Germinal center (tissue), 1 donor: ENCODE data around the gene HDAC7.

Source experiments
- DNase-seq: peaks from one replicate; pipeline ENCODE4 v3.0.0; 2012; ENCODE audit warnings: mixed read lengths, low spot score

HDAC7 gene

DNA sequence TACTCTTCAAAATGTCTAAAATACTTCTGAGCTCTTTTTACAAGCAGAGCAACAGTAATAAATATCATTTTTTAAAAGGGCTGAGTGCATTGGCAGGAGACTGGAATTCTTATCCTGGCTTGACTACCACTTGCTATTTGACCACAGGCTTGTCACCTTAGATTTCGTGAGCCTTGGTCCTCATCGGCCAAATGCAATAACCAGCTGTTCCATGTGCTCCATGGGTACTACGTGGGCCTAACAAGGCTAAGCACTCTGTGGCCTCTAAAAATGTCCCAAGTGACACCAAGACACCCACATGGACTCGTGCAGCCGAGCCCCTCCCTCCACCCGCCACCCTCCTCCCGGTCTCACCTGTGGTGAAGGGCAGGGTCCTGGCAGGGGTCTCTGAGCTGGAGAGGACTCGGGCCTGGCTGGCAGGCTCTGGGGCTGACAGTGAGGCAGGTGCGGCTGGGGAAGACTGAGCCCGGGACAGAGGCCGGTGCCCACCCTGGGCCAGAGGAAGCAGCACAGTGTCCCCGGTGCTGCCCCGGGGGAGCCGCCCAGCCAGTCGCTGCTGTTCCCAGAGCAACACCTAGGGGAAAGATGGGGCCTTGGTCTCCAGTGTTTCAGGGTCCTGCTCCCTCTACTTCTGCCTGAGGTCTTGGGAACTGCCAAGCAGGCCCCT, 26.6 kb downstream of the HDAC7 start:
- no peak for DNase-seq

DNA sequence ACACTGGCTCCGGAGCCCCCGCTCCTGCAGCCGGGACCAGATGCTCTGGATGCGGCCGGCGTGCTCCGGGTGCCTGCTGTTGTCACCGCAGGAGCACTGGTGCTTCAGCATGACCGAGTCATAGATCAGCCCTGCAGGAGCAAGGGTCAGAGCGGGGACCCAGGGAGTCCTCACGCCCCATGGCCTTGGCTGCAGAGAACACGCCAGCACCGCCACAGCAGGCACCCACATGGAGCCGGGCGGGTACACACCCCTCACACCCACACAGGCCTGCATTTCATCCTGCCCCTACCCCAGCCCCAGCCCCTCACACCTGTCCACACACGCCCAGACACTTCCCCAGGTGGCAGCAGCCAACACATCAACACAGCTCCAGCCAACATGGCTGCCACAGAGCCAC, 27.8 kb downstream of the HDAC7 start:
- no peak for DNase-seq

DNA sequence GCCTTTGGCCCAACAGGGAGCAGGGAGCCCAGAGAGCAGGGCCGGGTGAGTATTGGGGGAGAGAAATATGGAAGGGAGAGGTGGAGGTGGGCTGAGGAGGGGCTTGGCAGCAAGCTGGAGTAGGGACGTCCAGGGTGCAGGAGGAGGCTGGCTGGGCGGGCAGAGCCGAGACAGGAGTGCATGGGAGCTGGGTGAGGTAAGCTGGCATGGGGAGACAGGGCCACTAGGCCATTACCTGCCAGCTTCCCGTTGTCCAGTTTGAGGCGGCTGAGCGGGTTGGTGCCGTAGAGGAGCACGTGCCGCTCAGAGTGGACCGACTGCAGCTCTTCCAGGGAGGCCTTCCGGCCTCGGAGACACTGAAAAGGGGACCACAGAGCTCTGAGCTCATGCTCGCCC, 28.4 kb downstream of the HDAC7 start:
- DNase-seq, result no peak

DNA sequence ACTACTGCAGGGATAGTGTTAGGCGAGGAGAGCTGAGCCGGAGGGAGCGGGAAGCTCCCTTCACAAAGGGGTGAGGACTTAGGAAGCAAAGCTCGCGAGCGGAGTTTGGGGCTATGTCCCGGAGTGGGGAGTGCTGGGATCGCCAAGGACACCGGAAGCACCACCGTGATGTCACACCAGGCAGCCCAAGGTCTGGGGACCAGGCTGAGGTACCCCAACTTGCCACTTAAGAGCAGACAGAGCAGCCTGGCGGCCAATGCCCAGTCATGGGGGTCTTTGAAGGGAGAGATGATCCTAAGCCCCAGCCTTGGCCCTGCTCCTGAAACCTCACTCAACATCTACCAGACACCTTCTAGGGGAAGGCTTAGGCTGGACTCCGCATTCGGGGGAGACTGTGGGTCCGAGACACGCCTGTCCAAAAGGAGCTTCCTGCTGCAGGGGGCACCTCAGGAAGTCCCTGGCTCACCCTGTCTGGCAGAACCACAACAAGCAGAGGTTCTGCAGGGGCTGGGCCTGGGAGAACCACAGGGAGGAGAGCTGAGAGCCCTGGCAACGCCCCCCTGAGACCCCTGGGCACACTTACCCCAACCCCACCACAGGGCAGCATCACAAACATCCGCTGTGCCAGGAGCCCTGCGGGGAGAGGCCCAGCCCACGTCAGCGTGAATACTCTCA, 28.9 kb downstream of the HDAC7 start:
- no peak for DNase-seq

DNA sequence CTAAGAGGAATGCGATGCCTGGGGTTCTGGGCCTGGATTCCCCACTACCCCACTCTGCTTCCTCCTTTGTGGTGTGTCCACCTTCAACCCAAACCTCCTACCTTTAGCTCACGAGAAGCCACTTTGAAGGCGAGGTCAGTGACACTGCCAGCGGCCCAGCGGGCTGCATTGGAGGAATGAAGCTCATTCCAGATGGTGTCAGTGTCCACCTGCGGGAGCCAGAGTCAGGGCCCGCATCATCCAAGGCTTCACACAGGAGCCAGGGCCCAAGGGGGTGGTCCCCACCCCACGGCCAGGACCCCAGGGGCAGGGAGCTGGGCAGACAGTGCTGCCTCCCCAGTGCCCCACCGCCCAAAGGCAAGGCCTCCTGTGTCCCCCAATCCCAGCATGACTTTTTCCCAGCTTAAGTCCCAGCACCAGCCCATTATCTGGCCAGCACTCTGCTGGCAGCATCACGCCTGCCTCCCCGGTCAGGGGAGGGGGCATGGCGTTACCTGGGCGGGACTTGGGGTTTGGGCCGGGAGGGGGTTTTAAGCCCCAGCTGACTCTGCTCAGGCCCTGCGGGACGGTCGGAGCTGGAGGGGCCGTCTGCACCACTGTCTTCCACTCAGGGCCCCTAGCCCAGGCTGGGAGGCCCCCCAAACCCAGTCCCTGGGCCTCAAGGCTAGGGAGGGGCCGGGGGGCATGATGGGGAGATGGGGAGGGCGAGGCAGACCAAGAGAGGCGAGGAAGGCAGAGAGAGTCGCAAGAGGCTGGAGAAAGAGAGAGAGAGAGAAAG, 29.8 kb downstream of the HDAC7 start:
- DNase-seq, result no peak

DNA sequence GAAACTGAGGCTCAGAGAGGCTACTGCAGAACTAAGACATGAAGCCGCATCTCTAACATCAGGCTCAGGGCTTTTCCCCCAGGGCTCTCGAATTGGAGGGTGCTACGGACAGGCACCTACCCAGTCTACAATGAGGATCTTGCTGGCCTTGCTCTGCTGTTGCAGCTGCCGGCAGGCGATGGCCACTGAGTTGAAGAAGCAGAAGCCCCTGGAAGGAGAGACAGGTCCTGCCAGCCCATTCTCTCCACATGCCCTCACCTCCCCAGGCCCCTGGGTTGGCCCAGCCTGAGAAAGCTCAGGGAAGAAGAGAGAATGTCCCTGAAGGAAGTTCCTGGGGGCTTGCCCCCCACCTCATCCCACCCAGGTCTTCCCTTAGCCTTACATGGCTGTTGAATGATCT, 30.6 kb downstream of the HDAC7 start:
- DNase-seq, result no peak

DNA sequence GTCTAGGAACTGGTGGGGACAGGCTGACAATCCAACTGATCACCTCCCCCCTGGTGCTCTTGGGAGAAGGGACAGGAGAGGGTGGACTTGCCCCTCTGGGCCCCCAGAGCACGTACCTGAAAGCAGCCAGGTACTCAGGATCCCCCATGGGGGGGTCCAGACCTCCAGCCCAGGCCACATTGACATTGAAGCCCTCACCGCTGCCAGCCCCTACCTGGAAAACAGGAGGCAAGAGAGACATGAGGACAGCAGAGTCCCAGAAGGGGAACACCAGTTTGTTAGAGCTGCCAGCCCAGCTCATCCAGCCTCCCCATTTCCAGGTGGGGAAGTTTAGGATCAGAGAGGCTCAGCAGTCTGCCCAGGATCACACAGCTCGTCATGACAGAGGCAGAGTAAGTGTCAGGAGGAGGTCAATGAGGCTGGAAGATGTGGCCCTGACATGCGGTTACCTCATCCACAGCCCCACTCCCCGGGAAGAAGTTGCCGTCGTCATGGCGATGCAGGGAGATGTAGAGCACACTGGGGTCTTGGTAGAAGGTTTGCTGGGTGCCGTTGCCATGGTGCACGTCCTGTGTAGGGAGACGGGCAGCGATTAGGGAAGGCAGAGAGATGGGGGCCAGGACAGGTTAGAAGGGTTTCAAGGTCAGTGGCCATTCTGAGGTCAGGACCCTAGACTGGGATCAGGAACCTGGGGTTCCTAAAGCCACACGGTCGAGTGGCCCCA, 31.9 kb downstream of the HDAC7 start:
- DNase-seq, result no peak

DNA sequence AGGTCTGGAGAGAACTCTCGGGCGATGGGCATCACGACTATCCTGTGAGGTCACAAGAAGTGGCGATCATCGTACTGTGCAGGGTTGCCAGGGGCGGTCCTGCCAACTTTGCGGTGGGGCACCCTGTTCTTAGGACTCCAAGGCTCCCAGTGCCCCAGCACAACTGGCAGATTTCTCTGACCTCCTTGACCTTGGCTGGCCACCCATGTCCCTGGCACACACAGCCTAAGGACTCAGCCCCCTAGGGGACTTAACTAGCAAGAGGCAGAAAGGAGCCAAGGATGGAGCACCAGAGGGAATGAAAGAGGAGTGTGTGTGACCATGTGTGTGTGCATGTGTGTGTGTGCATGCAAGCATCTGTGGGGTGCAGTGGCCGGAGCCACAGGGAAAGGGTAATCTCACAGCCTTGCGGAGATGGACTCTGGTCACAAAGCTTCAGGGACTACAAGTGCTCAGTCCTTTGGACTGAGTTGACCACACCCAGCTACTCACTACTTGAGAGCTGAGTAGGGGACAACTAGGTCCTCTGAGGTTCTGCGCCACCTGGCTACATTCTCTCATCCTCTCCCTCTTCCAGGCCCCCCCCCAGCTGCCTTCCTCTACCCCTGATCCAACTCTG, 32.9 kb downstream of the HDAC7 start:
- DNase-seq, result no peak

DNA sequence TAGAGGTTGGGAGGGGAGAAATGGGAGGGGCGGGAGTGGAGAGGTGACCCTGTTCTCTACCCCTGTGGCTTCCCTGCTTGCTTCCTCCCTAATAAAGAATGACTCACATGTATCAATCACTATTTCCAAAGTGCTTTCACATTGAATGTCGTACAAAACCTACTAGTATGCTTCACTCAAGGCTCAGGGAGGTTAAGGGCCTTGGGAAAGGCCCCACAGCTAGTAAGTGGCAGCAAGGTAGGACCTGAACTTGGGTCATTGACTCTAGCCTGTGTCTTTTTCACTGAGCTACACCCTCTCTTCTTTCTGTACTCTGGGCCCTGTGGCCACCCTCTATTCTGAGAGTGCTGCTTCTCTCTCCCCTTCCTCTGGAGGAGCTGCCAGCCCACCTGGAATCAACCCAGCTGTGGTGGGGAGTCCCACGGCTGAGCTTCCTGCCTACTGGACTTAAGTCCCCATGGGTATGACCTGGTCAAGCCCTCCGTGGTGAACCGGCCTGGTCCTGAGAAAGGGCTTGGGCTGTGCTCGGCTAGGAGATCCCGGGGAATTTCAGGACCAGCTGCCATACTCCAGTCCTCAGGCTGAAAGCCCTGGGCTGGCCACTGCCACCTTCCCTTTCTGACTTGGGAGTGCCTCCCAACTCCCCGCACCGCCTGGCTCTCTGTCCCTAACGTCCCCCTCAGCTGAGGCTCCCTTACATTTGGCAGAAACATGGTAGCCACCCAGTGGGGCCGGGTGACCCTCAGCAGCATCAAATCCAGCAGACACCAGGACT, 33.6 kb downstream of the HDAC7 start:
- no peak for DNase-seq

DNA sequence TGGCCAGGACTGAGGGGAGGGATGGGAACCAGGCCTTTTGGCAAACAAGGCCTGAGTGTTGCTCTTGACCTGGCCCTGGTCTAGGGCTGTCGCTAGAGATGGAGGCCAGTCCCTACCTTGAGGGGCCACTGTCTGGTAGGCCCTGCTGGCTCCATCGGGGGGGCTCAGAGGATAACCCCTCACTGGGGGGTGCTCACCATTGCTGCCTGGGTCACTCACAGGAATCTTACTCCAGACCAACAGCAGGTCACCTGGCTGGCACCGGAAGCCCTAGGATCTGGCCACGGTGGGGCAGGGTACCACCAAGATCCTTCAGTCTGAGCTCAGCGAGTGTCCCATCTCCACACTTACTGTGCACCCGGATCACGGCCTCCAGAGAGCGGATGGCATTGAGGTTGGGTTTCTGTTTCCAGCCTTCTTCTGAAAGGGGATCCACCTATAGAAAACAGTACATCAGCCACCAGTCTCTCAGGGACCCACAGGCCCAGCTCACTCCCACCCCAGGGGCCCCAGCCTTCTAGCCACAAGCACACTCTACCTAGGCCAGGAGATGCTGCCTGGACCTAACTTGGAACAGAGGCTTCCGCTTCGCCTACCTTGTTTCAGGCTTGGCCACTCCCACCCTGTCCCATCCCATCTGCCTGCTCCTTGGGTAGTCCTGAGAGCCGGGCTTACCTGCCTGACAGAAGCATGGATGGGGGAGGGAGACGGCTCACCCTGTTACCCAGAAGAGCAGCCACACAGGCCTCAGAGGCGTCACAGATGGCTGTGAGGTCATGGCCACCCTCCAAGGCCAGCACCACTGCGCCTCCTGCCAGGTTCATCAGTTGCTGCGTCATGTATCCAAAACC, 34.4 kb downstream of the HDAC7 start:
- DNase-seq, result no peak

DNA sequence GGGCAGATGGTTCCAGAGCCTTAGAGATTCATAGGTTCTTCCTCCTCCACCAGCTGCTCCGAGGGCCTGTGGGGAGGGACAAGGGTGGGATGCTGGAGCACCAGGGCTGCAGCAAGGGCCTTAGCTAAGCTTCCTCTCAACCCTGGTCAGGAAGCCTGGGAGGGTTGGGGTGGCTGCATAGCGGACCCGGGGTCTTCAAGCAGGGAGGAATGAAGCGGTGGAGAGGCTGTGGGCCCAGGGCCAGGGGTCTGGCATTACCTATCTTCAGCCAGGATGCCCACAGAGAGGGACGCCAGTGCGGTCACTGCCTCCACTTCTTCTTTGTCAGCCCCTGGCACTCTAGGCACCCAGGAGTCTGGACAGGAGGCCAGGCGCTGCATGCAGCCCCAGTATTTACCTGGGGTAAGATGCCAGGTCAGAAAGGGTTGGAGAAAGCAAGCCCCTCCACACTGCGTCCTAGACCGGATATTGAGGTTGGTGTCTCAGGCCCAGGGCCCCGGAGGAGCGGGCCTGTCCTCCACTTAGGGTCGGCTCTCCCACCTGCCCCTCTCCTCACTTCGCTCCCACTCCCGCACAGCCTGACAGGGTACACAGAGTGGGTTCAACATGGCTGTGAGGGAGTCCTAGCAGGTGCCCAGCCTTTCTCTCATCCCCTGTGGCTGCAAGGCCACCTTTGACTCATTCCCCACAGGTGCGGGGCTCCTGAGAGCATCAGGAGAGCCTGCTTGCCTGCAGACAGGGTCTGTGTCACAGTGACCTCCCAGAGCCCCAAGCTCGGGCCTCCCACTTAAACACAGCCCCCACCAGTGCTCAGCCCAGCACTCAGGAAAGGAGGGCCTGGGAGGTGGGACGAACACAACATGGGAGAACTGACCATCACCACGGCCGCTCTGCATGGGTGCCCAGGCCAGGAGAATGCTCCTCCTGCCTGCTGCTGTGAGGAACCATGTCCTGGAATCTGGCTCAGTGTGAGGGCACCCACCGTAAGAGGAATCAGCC, 35.6 kb downstream of the HDAC7 start:
- DNase-seq, result no peak

DNA sequence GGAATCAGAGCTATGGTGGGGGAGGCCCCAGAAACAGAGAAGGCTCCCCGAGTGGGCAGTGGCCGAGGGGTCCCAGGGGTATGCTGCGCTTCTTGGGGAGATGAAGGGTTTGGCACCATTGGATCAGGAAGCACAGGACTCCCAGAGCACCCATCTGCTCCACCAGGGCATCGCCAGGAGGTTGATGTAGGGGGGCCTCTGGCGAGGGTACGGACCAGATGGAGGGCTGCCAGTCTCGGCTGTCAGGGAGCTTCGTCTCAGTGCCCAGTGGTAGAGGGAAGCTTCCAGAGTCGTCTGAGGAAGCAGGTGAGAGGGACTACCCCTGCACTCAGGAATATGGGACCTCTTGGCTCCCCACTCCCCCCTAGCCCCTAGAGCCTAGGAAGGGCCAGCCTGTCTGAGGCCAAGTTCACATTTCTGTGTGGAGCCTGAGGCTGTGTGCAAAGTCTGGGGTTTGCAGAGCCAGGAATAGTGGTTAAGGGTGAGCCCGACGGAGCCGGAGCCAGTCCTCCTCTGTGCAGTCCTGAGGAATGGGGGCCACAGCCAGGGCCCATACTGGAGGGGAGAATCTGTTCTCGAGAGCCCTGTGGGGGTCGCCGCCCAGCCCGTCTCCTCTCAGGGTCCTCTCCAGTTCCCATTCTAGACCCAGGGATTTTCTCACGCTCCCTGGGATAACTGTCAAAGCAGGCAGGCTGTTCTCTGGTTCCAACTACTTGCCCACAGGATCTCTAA, 36.5 kb downstream of the HDAC7 start:
- no peak for DNase-seq

DNA sequence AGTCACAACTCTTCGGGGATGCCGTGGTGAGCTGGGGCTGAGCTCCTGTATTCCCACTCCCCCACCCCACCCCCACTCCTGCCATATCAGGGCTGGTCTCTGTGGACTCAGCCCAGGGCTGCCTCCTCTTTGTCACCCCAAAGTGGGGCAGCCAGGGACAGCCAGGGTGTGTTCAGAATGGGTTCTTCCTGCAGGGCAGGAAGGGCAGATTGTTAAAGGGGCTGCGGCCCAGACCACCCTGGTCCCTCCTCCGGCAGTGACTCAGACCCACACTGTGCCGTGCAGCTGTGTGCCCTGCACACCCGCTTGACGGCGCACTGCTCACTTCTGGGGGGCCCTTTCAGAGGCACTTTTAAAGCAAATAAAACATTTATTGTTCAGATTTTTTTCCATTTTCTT, 37.3 kb downstream of the HDAC7 start:
- no peak for DNase-seq

DNA sequence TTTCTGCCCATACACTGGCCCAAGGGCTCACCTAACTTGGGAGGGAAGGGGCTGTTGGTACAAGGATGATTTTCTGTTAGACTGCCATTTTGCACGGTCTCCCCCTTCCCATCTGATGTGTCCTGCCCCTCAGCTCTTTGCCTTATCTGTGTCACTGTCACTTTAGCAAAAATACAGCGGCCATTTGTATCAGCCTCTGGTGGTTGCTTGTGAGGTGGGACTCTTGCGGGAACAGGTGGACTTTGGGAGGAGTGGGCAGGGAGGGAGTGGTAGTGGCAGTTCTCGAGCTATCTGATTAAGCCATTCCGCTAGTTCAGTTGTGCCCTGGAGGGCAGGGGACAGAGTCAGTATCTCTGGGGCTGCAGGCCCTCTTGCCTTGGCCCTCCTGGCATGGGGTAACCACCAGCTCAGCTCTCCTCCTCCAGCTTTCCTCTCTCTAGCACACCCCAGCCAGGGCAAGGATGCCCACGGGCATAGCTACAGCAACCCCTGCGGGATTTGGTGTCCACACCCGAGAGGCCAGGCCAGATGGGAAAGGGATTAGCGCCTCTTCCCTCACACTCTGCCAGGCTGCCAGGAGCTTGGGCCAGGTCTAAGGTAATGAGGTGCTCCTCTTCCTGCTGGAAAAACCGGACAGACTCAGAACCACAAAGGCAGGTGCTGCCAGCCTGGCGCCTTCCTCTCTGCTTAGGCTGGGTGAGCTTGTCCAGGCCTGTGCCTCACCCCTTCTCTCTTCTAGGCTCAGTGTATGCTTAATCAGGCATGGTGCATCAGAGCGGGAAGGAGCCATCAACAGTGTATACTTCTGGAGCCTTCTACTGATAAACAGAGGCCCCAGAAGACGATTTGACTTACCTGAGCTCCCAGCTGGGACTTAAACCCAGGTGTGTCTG, 38.0 kb downstream of the HDAC7 start:
- no peak for DNase-seq

DNA sequence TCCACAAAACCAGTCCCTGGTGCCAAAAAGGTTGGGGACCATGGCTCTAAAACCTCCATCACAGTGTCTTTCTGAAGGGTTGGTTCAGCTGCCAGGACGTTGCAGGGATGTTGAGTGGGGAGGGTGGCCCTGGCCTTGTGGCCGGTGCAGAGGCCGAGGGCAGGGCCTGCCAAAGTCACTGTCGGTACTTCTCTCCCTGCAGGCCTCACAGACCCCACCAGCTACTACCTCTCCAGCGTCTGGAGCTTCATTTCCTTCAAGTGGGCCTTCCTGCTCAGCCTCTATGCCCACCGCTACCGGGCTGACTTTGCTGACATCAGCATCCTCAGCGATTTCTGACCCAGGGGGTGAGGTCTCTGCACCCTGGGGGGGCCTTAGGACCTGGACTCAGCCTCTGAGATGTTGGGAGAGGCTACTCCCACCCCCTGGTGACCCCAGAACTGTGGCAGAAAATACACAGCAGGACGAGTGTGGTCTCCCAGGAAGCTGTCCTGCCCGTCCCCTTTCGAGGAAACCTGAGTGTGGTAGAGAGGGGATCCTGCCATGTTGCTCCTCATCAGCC, 39.7 kb downstream of the HDAC7 start:
- no peak for DNase-seq

DNA sequence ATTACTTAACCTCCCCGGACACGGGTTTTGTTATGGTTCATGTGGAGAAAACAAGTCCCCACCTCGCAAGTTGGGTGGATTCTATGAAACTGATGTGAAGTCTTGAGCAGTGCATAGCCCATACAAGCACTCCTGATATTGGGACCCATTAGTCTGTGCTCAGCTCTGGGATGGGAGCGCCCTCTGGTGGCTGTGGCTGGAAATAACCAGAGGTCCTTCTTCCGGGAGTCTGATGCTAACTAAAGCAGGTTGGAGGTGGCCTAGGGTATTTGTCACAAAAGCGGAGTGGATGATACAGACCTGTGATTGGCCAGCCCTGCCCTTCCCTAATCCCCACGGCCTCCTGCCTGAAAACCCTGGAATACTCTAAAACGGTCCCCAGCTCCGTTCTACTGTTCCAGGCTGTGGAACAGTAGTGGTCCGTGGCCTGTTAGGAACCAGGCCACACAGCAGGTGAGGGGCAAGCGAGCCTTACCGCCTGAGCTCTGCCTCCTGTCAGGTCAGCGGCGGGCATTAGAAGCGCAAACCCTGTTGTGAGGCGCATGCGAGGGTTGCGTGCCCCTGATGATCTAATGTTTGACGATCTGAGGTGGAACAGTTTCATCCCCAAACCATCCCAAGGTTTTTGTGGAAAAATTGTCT, 40.3 kb downstream of the HDAC7 start:
- peak; percentile 88 for DNase-seq

DNA sequence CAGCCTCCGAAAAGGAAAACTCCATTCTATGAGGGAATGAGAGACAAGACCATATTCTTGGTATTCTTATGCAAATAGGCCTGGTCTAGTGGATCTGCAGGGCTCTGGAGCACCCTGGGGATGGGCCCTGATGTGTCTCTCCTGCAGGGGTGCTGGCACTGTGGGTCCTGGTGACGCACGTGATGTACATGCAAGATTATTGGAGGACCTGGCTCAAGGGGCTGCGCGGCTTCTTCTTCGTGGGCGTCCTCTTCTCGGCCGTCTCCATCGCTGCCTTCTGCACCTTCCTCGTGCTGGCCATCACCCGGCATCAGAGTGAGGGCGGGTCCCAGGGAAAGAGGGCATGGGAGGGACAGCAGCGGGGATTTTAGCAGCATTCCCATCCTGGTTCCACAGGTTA, 40.8 kb downstream of the HDAC7 start:
- no peak for DNase-seq
